ENCODE measurements around the gene SHROOM3. TPM values are rescaled to one million over a fixed set of nuclear protein-coding genes. Genes with fewer than 3 reads are reported as not detected.

SHROOM3 gene
- total RNA-seq, 1 donor, result 18.0 TPM

- peak; percentile 17 for TF ChIP-seq CTCF (IDR thresholded peaks at IDR 0.05; ENCODE audit: insufficient read depth, low read length)
- no peak overlapping the region for H3K4me3 ChIP-seq (ENCODE audit: low read depth, low read length)
- peak; percentile 85 for DNase-seq (ENCODE audit: low read depth)
Observed at GRCh38 chr4:76744241-76744921, 309.4 kb downstream of the SHROOM3 start.

- peak; percentile 38 for DNase-seq (ENCODE audit: low read depth)
- no peak for TF ChIP-seq CTCF (IDR thresholded peaks at IDR 0.05; ENCODE audit: insufficient read depth, low read length)
- no peak overlapping the region for H3K4me3 ChIP-seq (ENCODE audit: low read depth, low read length)
Observed at GRCh38 chr4:76745240-76745639, 310.2 kb downstream of the SHROOM3 start.

- no peak for DNase-seq (ENCODE audit: low read depth)
- no peak for TF ChIP-seq CTCF (IDR thresholded peaks at IDR 0.05; ENCODE audit: insufficient read depth, low read length)
- H3K4me3 ChIP-seq (ENCODE audit: low read depth, low read length), result no peak overlapping the region
Observed at GRCh38 chr4:76747563-76747962, 312.5 kb downstream of the SHROOM3 start.

GRCh38 chr4:76748649-76749048, 313.6 kb downstream of the SHROOM3 start:
- TF ChIP-seq CTCF (IDR thresholded peaks at IDR 0.05; ENCODE audit: insufficient read depth, low read length), result peak; percentile 18
- peak; percentile 57 for DNase-seq (ENCODE audit: low read depth)
- H3K4me3 ChIP-seq (ENCODE audit: low read depth, low read length), result no peak overlapping the region

- no peak overlapping the region for H3K4me3 ChIP-seq (ENCODE audit: low read depth, low read length)
- TF ChIP-seq CTCF (IDR thresholded peaks at IDR 0.05; ENCODE audit: insufficient read depth, low read length), result no peak
- DNase-seq (ENCODE audit: low read depth), result no peak
Observed at GRCh38 chr4:76749355-76749754, 314.3 kb downstream of the SHROOM3 start.

GRCh38 chr4:76750716-76751115, 315.7 kb downstream of the SHROOM3 start:
- no peak overlapping the region for H3K4me3 ChIP-seq (ENCODE audit: low read depth, low read length)
- no peak for TF ChIP-seq CTCF (IDR thresholded peaks at IDR 0.05; ENCODE audit: insufficient read depth, low read length)
- no peak for DNase-seq (ENCODE audit: low read depth)
